Mesenchymal stem cell (in vitro differentiated cells and primary cell): ENCODE measurements around the gene CHST11.
"Not testable (repeated sequence)": the region's sequence is repeated elsewhere in the genome, so short reads cannot be mapped to it uniquely, and the experiment has no call there.

Experiments
- DNase-seq: peaks from one replicate; pipeline ENCODE4 v3.0.0-alpha.2; 2013
- H2AFZ ChIP-seq: one replicate; pipeline ENCODE4 v1.6.1; 2013; ENCODE audit warnings: low read depth, mild to moderate bottlenecking, control low read depth, inconsistent platforms, low read length, moderate library complexity
- H2AK5ac ChIP-seq: 2 replicates; pipeline ENCODE4 v1.6.1; 2013; ENCODE audit warnings: low read length, moderate library complexity, mild to moderate bottlenecking, inconsistent platforms; ENCODE audit not compliant: severe bottlenecking
- H2BK120ac ChIP-seq: one replicate; pipeline ENCODE4 v1.6.1; 2013; ENCODE audit warnings: low read depth, mild to moderate bottlenecking, inconsistent platforms, low read length, moderate library complexity
- H2BK12ac ChIP-seq, 2 experiments: one replicate each; pipeline ENCODE4 v1.6.1; 2013; ENCODE audit warnings: inconsistent platforms in 2 of 2, low read length in 2 of 2, mild to moderate bottlenecking in 2 of 2, moderate library complexity in 2 of 2, control low read depth in 1 of 2
- H2BK15ac ChIP-seq: one replicate; pipeline ENCODE4 v1.6.1; 2013; ENCODE audit warnings: mild to moderate bottlenecking, low read depth, inconsistent platforms; ENCODE audit not compliant: poor library complexity, severe bottlenecking
- H2BK5ac ChIP-seq: 2 replicates; pipeline ENCODE4 v1.6.1; 2013; ENCODE audit warnings: low read depth, mild to moderate bottlenecking, low read length, control low read depth, inconsistent platforms; ENCODE audit not compliant: poor library complexity, severe bottlenecking
- H3K14ac ChIP-seq, 2 experiments: one replicate each; pipeline ENCODE4 v1.6.1; 2013; ENCODE audit warnings: inconsistent platforms in 2 of 2, low read length in 2 of 2, control low read depth in 1 of 2, mild to moderate bottlenecking in 1 of 2, moderate library complexity in 1 of 2
- H3K18ac ChIP-seq, 2 experiments: one replicate each; pipeline ENCODE4 v1.6.1; 2013; ENCODE audit warnings: inconsistent platforms in 2 of 2, low read length in 2 of 2, control low read depth in 1 of 2, low read depth in 1 of 2, mild to moderate bottlenecking in 1 of 2
- H3K23ac ChIP-seq, 2 experiments: one replicate each; pipeline ENCODE4 v1.6.1; 2013; ENCODE audit warnings: inconsistent platforms in 2 of 2, low read length in 2 of 2, mild to moderate bottlenecking in 2 of 2, moderate library complexity in 2 of 2, control low read depth in 1 of 2
- H3K27ac ChIP-seq: 2 replicates; pipeline ENCODE4 v1.5.1; 2013; ENCODE audit warnings: mild to moderate bottlenecking, moderate library complexity, low read length, control low read depth, inconsistent platforms; ENCODE audit not compliant: poor library complexity, severe bottlenecking
- H3K27me3 ChIP-seq, 2 experiments: 2 replicates each; pipeline versions ENCODE4 v1.6.1 to v1.7.0; 2013; ENCODE audit warnings: low read length in 2 of 2, mild to moderate bottlenecking in 2 of 2, moderate library complexity in 2 of 2, control low read depth in 1 of 2, inconsistent platforms in 1 of 2; ENCODE audit not compliant: control insufficient read depth in 1 of 2, insufficient read depth in 1 of 2
- H3K36me3 ChIP-seq, 2 experiments: 2 replicates each; pipeline versions ENCODE4 v1.6.1 to v1.7.0; 2013; ENCODE audit warnings: low read length in 2 of 2, control low read depth in 1 of 2, inconsistent platforms in 1 of 2, low read depth in 1 of 2, mild to moderate bottlenecking in 1 of 2; ENCODE audit not compliant: insufficient read depth in 2 of 2, control insufficient read depth in 1 of 2
- H3K4ac ChIP-seq, 2 experiments: one replicate each; pipeline ENCODE4 v1.6.1; 2013; ENCODE audit warnings: inconsistent platforms in 2 of 2, low read length in 2 of 2, mild to moderate bottlenecking in 2 of 2, moderate library complexity in 2 of 2, control low read depth in 1 of 2, low read depth in 1 of 2
- H3K4me1 ChIP-seq: 2 replicates; pipeline ENCODE4 v1.6.1; 2013; ENCODE audit warnings: low read depth, low read length, control low read depth; ENCODE audit not compliant: control insufficient read depth, insufficient read depth
- H3K4me2 ChIP-seq: 2 replicates; pipeline ENCODE4 v1.6.1; 2013; ENCODE audit warnings: low read length, mild to moderate bottlenecking, inconsistent platforms; ENCODE audit not compliant: poor library complexity, severe bottlenecking
- H3K4me3 ChIP-seq, 2 experiments: 2 replicates each; pipeline versions ENCODE4 v1.5.1 to v1.7.0; 2013; ENCODE audit warnings: low read length in 2 of 2, mild to moderate bottlenecking in 2 of 2, control low read depth in 1 of 2, low read depth in 1 of 2; ENCODE audit not compliant: insufficient read depth in 1 of 2
- H3K79me1 ChIP-seq: replicated peaks from 2 replicates; pipeline ENCODE4 v1.6.1; 2013; ENCODE audit warnings: mild to moderate bottlenecking, control low read depth, low read length, inconsistent platforms; ENCODE audit not compliant: poor library complexity, severe bottlenecking
- H3K9ac ChIP-seq: 2 replicates; pipeline ENCODE4 v1.7.0; 2013; ENCODE audit warnings: mild to moderate bottlenecking, low read length, moderate library complexity
- H3K9me3 ChIP-seq: 2 replicates; pipeline ENCODE4 v1.7.0; 2013; ENCODE audit warnings: mild to moderate bottlenecking, low read length; ENCODE audit not compliant: control insufficient read depth
- H4K8ac ChIP-seq: one replicate; pipeline ENCODE4 v1.6.1; 2013; ENCODE audit warnings: inconsistent platforms, mild to moderate bottlenecking, low read length, moderate library complexity
- H4K91ac ChIP-seq: one replicate; pipeline ENCODE4 v1.6.1; 2013; ENCODE audit warnings: mild to moderate bottlenecking, low read length, inconsistent platforms
- WGBS: methylation state at CpG from one replicate; pipeline ENCODE4 v1.1.7; 2013; ENCODE audit warnings: mixed read lengths; 5-methylcytosine and 5-hydroxymethylcytosine counted together

Gene CHST11

DNA sequence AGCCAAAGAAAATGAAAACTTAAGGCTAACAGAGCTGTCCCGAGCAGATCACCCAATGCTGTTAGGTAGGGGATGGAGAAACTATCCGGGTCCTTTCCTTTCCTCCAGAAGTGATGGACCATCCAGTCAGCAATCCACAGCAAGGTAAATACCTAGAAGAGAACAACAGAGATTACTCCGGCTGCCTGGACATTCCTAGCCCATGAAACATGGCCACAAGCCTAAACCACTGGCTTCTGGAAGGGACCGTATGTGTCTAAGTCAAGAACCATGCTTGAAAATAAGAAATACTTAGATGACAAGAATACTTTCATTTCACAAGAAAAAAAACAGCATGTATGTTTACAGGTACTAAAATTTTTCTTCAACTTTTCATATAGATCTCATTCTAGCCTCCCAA lies 348.4 kb downstream of the CHST11 start:
- no peak overlapping the region for H3K18ac ChIP-seq
- no peak overlapping the region for H2BK15ac ChIP-seq
- no peak overlapping the region for H3K9ac ChIP-seq
- no peak overlapping the region for H2BK5ac ChIP-seq
- no peaks in the 10 kb centered on the region for H3K79me1 ChIP-seq
- DNase-seq = peak; percentile 36
- no peak overlapping the region for H3K4me2 ChIP-seq
- H3K4ac ChIP-seq = no peak overlapping the region
- H2BK120ac ChIP-seq = no peak overlapping the region
- no peak overlapping the region for H3K27ac ChIP-seq
- H3K14ac ChIP-seq = no peak overlapping the region
- no peak overlapping the region for H4K91ac ChIP-seq
- 89% methylated on average over 3 of the region's 4 CpGs for WGBS
- H4K8ac ChIP-seq = no peak overlapping the region
- H3K9me3 ChIP-seq = no peaks in the 10 kb centered on the region
- no peak overlapping the region for H3K4me3 ChIP-seq
- no peaks in the 10 kb centered on the region for H3K4me1 ChIP-seq
- no peaks in the 10 kb centered on the region for H3K36me3 ChIP-seq
- H2AFZ ChIP-seq = no peak overlapping the region
- no peaks in the 10 kb centered on the region for H3K27me3 ChIP-seq
- no peak overlapping the region for H3K23ac ChIP-seq
- H2BK12ac ChIP-seq = no peak overlapping the region
- no peak overlapping the region for H2AK5ac ChIP-seq

DNA sequence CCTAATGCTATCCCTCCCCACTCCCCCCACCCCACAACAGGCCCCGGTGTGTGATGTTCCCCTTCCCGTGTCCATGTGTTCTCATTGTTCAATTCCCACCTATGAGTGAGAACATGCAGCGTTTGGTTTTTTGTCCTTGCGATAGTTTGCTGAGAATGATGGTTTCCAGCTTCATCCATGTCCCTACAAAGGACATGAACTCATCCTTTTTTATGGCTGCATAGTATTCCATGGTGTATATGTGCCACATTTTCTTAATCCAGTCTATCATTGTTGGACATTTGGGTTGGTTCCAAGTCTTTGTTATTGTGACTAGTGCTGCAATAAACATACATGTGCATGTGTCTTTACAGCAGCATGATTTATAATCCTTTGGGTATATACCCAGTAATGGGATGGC lies 349.4 kb downstream of the CHST11 start:
- H3K27ac ChIP-seq, DNase-seq, H2BK5ac ChIP-seq, H3K27me3 ChIP-seq, H3K9ac ChIP-seq, H2AFZ ChIP-seq, H3K14ac ChIP-seq, H3K36me3 ChIP-seq, H4K8ac ChIP-seq, H2BK12ac ChIP-seq, H2AK5ac ChIP-seq, H3K9me3 ChIP-seq, H3K4me1 ChIP-seq, H2BK120ac ChIP-seq, H3K4me3 ChIP-seq, H3K4me2 ChIP-seq, H3K79me1 ChIP-seq, H2BK15ac ChIP-seq, H3K23ac ChIP-seq, H3K18ac ChIP-seq, H3K4ac ChIP-seq, H4K91ac ChIP-seq: not testable (repeated sequence)
- WGBS = 100% methylated on average over 1 of the region's 4 CpGs

DNA sequence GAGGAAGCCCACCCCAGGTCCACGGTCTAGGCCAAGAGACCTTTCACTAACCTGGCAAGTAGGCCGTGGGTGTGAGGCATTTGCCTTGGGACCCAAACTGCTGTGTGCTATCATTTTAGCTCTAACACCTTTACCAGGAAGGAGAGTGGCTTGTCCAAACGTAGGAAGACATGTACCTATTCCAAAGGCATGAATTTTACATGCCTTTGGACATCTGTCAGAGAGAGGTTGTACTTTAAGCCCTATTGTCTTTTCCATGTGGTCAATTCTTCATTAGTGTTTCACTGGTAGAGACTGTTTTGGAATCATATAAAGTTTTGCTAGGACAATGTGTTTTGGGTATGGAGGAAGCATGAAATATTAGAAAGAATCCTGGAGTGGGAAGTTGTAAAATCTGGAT lies 352.5 kb downstream of the CHST11 start:
- WGBS = 92% methylated on average over 3 of the region's 3 CpGs
- H2BK5ac ChIP-seq = no peak overlapping the region
- H3K79me1 ChIP-seq = no peaks in the 10 kb centered on the region
- H3K9ac ChIP-seq = no peak overlapping the region
- H3K4ac ChIP-seq = no peak overlapping the region
- no peak overlapping the region for H3K18ac ChIP-seq
- H2AK5ac ChIP-seq = no peak overlapping the region
- DNase-seq = no peak
- no peaks in the 10 kb centered on the region for H3K9me3 ChIP-seq
- no peak overlapping the region for H2AFZ ChIP-seq
- H2BK120ac ChIP-seq = no peak overlapping the region
- no peak overlapping the region for H2BK15ac ChIP-seq
- H3K4me1 ChIP-seq = no peaks in the 10 kb centered on the region
- H3K4me3 ChIP-seq = no peak overlapping the region
- H2BK12ac ChIP-seq = no peak overlapping the region
- H3K14ac ChIP-seq = no peak overlapping the region
- no peaks in the 10 kb centered on the region for H3K36me3 ChIP-seq
- H3K23ac ChIP-seq = no peak overlapping the region
- no peaks in the 10 kb centered on the region for H3K27me3 ChIP-seq
- H4K91ac ChIP-seq = peak overlapping the region; percentile 18
- no peak overlapping the region for H3K4me2 ChIP-seq
- no peak overlapping the region for H4K8ac ChIP-seq
- H3K27ac ChIP-seq = no peak overlapping the region

DNA sequence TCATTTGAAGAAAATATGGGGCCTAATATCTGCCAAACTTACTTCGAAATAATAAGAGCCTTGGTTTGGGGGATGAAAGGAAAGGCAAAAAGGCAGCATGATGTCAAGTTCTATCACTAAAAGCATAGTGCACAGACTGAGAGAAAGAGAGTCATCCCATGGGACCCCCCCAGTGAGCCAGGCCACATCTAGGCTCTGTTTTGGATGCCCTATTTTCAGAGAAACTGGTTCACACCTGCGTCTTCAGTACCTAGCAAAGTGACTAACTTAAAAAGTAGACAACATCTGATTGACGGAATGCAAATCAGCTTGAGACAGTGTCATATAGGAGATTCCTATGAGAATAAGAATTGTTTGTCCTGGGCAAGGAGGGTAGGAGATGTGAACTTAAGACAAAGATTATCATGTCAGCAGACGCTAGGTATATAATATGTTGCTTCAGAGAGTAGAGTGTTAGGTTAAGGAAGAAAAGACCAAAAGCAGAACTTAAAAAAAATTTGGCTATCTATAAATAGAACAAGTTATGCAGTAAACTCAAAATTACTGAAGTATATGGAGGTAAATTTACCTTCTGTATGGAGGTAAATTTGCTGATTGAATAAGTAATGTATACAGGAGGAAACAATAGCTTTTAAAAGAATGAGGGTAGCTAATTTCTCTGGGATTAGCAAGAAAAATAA lies 353.1 kb downstream of the CHST11 start:
- Histone ChIP-seq H2AK5ac (no peak overlapping the region), H3K4me3 (no peak overlapping the region), H2BK12ac (no peak overlapping the region), H3K4me2 (no peak overlapping the region), H3K27ac (no peak overlapping the region), H3K9me3 (no peaks in the 10 kb centered on the region), H2BK120ac (no peak overlapping the region), H4K8ac (no peak overlapping the region), H4K91ac (no peak overlapping the region), H3K27me3 (no peaks in the 10 kb centered on the region), H3K36me3 (no peaks in the 10 kb centered on the region), H3K18ac (no peak overlapping the region), H3K23ac (no peak overlapping the region), H3K9ac (no peak overlapping the region), H3K4me1 (no peaks in the 10 kb centered on the region), H3K79me1 (no peaks in the 10 kb centered on the region), H2BK15ac (no peak overlapping the region), H3K14ac (no peak overlapping the region), H2AFZ (no peak overlapping the region), H3K4ac (no peak overlapping the region), H2BK5ac (no peak overlapping the region)
- DNase-seq = no peak
- WGBS = 97% methylated on average over 4 of the region's 4 CpGs
